GOT3 (cell line): Measurements from ENCODE around the gene UBE2J2.
A peak's percentile ranks its signal among the peaks of the same experiment; 100 is the strongest.
"Not testable (repeated sequence)": the region's sequence is repeated elsewhere in the genome, so short reads cannot be mapped to it uniquely, and the experiment has no call there.

ENCODE experiments used
- DNase-seq: peaks from one replicate; lab custom pipeline; 2025; ENCODE audit warnings: mixed read lengths; lab: John Stamatoyannopoulos, UW

UBE2J2 gene

GRCh38 chr1:1273512-1274298 is at the start of gene UBE2J2:
UBE2J2 (minus strand) TSS chr1:1273854; CDS start chr1:1267992, 5,862 bp downstream.
- DNase-seq, result peak; percentile 70

- DNase-seq, result no peak
Measured at GRCh38 chr1:1322952-1323351, 49.3 kb upstream of the UBE2J2 start.

DNA sequence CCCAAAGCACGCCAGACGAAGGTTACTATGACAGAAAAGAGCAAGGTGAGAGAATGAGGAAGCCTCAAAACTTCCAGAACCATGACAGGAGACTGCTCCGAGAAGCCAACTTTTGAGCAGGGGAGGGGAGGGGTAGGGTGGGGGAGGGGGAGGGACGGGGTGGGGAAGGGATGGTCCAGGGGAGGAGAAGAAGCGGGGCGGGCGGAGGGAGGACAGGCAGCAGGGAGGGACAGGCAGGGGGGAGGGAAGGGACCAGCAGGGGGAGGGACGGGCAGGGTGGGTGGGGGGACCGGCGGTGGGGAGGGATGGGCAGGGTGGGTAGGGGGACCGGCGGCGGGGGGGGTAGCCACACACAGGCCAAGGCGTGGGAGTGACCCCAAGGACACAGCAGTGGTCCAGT is 48.8 kb upstream of the UBE2J2 start:
- DNase-seq, result no peak

DNA sequence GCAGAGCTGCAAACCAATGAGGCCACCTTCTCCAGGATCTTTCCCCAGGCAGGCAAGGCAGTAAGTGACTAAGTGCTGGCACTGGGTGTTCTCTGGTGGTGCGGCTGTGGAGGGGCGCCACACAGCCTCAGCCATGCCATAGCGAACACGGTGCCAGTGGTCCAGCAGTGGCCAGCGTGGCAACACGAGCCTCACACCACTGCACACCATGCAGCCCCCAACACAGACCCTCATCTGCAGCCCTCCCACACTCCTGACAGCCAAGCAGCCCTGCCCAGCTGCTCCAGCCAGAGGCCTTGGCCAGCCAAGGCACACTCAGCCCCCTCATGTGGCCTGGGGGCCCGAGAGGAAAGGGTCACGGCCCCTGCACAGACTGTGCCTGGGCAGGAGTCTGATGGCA is 47.8 kb upstream of the UBE2J2 start:
- DNase-seq, result no peak

DNA sequence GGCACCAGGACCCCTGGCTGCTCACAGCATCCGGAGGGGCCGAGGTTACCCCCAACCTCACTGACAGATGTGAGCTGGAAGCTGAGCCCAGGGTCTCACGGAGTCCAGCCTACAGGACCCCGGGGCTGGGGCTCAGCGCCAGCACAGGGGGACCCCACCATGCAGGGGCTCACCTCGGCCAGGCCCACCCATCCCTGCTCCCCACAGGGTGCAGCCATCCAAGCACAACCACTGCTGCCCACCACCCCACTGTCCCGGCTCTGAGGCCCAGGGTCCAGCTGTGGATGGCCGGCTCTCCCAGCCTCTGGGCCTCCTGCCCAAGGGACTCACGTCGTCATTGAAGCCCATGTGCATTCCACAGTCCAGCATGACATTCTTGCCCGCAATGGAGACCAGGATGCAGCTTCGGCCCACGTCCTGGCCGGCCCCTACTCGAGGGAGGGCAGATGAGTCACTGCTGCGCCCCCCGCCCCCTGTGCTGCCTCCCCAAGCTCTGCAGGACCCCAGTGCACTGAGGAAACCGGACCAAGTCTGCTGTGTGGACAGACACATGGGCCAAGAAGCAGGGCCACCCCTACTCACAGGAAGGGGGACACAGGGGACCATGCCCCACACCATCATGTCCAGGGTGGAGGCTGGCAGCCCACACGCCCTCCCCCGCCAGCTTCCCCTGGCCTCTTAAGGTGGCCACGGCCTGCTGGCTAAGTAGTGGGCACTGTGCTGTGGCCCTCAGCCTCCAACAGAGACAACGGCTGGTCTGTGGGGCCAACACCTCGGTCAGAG is 47.2 kb upstream of the UBE2J2 start:
- DNase-seq, result no peak

DNA sequence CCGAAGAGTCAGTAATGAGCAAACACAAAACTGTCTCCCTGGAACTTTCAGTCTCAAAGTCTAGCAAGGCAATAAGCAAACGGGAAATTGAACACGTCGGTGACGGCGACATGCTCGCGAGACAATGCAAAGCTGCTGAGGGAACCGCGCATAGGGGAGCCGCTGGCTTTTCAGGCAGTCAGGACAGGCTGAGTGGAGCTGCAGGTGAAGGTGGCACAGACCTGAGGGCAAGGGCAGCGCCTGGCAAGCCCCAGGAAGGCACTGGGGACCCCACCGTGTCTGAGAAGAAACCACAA is 45.9 kb upstream of the UBE2J2 start:
- no peak for DNase-seq

DNA sequence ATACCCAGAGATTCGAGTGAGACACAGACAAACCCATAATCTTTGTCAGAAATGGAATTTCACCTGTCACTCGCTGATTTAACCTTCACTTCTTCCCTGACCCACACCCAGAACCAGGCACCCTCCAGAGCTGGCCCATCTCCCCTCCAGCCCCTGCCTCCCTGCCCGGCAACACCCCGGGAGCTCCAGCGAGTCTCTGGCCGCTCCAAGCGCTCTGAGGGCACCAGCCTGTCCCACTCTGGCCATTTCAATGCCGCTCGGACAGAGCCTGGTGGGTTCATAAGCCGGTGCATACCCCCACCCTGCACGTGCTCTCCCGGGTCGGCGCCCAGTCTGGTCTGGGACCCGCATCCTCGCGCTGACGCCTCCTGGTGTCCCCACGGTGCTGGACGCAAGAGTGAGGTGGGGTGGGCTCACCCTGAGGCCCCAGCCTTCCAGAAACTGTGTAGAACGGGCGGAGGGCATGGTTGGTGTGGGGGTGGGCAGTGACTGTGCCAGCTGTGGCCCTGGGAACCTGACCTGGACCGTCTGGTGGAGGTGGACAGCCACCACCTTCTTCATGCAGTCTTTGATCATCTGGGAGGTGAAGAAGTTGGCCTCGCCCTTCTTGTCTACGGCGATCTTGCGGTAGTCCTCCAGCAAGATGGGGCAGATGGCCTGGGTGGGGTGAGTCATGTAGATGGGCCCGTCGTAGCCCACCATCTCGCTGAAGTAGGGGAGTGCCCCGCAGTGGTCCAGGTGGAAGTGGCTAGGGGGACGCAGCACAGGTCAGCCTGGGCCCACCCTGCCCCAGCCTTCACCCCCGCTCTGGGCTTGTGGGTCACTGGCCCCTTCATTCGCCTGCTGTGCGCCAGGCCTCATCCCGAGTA is 45.4 kb upstream of the UBE2J2 start:
- DNase-seq, result no peak

- no peak for DNase-seq
Measured at GRCh38 chr1:1318131-1318652, 44.5 kb upstream of the UBE2J2 start.

- DNase-seq, result no peak
Measured at GRCh38 chr1:1317420-1317819, 43.8 kb upstream of the UBE2J2 start.

- not testable (repeated sequence) for DNase-seq
Measured at GRCh38 chr1:1316199-1316598, 42.5 kb upstream of the UBE2J2 start.

GRCh38 chr1:1315435-1315954 is 41.8 kb upstream of the UBE2J2 start:
- no peak for DNase-seq

- no peak for DNase-seq
Measured at GRCh38 chr1:1314678-1315335, 41.2 kb upstream of the UBE2J2 start.

DNA sequence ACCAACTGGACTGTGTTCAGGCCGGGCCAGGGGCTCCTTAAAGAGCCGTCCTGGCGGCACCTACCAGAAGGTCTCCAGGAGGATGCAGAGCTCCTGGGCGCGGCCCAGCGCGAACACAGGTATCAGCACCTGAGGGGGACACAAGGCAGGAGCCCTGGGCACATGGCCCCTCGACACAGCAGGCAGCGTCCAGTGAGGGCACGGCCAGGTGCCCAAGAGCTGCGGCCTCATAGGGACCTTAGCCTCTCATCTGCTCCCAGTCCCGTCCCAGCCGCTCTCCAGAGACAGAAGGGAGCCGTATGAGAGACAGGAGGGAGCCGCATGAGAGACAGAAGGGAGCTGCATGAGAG is 40.6 kb upstream of the UBE2J2 start:
- DNase-seq, result no peak

DNA sequence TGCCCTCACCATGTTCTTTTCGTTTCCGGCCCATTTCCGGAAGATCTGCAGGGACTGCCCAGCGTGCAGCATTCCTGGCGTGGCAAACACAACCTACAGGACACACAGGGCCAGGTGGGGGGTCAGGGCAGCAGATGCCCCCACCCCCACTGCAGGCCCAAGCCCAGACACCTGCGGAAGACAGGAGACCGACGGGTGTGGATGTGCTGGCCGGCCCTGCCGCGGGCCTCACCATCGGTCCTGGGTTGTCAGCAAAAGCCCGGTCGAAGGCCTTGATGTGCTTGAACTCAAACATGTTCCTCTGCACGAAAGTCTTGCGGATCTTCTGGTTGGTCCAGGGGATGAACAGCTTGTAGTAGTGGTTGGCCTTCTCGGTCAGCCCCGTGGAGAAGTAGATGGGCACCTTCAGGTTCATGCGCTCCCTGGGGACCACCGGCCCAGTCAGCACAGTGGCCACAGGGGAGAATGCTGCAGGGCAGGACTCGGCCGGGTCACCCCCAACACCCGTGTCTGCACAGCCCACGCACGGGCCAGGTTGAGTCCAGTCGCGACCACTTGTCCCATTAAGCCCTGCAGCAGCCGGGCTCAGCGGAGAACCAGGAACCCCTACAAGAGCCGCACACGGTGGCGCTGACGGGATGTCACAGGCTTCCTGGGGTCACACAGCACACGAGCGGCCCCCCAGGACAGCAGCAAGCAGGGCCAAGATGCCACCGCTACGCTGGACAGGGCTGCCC is 40.0 kb upstream of the UBE2J2 start:
- DNase-seq, result no peak

- DNase-seq, result no peak
Measured at GRCh38 chr1:1312450-1313314, 39.0 kb upstream of the UBE2J2 start.

- DNase-seq, result no peak
Measured at GRCh38 chr1:1311107-1312104, 37.8 kb upstream of the UBE2J2 start.

DNA sequence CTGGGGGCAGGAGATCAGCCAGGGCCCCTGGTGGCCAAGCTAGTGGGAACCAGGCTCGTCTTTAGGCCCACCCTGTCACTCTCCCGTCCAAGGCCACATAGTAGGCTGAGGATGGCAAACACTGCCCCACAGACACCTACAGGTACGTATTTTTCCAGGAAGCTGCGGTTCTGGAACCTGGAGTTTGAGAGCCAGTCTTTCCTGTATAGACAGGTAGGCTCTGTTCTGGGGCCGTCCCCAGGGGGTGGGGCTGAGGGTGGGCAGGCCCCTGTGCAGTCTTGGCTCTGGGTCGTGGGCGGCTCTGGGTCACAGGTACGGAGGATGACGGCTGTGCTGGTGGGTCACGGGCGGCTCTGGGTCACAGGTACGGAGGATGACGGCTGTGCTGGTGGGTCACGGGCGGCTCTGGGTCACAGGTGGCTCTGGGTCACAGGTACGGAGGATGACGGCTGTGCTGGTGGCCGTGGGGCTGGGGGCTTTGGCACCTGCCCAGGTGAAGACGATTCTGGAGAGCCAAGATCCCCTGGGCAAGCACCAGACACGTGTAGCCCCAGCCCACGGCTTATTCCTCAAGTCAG is 36.9 kb upstream of the UBE2J2 start:
- DNase-seq, result no peak

GRCh38 chr1:1310109-1310385 is 36.4 kb upstream of the UBE2J2 start:
- DNase-seq, result no peak
